RPMI8226 (cell line): Measurements from ENCODE around the gene LYRM4.
A peak's percentile ranks its signal among the peaks of the same experiment; 100 is the strongest.

ENCODE experiments used
- DNase-seq: peaks from one replicate; pipeline ENCODE4 v3.0.0-alpha.2; 2015

The LYRM4 gene

GRCh38 chr6:5091210-5092069, 169.3 kb downstream of the LYRM4 start:
- DNase-seq, result no peak

DNA sequence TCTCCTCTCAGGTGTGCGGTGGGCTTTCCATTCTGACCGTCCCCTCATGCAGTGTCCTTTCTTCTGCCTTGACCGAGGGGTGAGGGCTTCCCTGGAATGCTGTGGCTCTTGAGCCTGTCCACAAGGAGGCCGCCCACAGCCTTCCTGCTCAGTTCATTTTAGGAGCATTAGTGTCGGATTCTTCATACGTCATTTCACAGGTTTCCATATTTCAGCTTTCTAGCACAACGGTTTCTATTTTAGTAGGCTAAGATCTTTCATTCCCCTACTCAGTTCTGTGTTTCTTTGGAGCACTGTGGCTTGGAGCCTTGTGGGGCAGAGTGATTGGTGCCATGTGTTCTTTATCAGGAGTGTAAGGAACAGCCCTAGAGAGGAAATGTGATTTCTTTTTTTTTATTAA, 170.1 kb downstream of the LYRM4 start:
- DNase-seq, result no peak

GRCh38 chr6:5089481-5090438, 171.0 kb downstream of the LYRM4 start:
- no peak for DNase-seq

- DNase-seq, result no peak
These were observed 172.0 kb downstream of the LYRM4 start for GRCh38 chr6:5088780-5089179.

- no peak for DNase-seq
These were observed 173.4 kb downstream of the LYRM4 start for GRCh38 chr6:5087389-5087788.

GRCh38 chr6:5086294-5086890, 174.4 kb downstream of the LYRM4 start:
- no peak for DNase-seq

- DNase-seq, result no peak
These were observed 175.0 kb downstream of the LYRM4 start for GRCh38 chr6:5085648-5086293.

DNA sequence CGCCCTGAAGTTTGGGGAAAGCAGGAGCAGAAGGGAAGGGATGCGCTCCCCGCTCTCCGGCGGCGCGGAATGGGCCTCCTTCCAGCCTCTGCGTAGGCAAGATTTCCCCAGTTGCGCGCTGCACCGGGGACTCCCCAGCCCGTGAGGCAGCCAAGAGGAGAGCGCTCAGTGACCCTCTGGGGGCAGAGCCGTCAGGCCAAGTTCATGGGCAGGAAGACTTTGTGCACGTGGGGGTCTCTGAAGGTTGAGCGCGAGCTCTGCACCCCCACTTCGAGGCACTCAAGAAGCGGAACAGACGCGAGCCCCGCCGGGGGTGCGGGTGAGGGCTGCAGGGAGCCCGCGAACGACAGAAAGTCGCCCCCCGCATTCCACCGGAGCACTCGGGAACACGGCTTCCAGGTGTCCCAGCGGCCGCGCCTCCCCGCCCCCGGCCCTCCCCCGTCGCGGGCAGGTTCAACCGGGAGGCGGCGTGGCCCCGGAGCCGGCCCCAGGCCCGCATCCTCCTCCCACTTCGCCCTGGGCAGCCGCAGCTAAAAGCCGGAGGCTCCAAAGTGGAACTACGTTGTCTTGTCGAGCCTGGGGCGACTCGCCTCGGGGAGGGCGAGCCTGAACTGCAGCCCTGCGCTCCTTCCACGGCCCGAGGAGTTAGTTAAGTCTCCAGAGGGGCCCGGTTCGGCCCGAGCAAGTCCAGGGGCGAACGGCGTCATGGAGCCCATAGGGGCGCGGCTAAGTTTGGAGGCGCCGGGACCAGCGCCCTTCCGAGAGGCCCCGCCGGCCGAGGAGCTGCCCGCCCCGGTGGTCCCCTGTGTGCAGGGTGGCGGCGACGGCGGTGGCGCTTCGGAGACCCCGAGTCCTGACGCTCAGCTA, 175.7 kb downstream of the LYRM4 start, which contains the start of gene PPP1R3G:
Gene PPP1R3G, plus strand, starts transcription at position 561 of the 867 bp plus-strand sequence. Its CDS starts 145 bp downstream, at position 706.
- peak; percentile 47 for DNase-seq

DNA sequence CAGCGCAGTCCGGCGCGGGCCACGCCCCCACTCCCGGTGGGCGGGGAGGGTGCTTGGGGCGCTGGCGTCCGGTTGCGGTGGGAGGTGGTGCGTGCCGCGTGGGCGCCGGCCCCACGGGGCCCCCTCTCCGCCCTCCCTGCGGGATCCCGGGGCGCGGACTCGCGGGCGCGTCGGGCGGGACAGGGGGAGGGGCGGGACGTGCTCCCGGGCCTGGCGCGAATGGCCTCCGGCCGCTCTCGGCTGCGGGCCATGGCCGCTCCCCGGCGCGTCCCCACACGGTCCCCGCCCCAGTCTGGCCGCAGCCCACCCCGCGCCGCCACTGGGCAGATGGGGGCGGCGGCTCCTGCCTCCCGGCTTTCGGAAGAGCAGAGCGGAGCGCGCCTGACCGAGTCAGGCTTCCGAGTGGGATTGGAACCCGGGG, 176.4 kb downstream of the LYRM4 start:
- no peak for DNase-seq

DNA sequence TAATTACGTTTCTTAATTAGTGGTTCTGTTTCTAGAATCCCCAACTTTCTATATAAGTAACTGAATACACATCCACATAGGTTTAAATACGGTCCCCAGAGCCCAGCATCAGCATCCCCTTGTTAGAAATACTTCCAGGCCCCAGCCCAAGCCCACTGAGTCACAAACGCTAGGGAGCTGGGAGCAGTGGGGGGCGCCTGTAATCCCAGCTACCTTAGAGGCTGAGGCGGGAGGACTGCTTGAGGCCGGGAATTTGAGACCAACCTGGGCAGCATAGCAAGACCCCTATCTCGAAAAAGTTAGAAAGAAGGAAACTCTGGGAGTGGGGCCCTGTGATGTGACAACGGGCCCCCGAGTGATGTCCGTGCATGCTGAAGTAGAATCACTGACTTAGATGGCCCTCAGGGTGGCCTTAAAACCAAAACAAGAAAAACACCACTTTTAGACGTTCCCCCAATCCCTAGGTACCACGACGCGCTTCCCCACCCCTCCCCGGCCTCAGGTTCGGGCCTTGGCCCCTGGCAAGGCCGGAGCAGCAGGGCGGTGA, 176.9 kb downstream of the LYRM4 start:
- DNase-seq, result no peak

DNA sequence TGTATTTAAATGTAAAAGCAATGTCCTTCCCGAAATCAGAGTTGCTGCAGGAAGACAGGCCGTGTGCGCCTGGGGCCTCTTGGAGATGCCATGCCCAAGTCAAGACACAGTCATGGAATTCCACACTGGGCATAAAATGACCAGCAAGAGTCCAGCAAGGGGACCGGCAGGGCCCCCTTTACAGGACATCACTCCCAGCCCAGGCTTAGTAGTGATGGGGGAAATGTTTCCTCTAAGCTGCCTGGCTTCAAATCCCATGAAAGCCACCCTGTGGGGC, 177.5 kb downstream of the LYRM4 start:
- no peak for DNase-seq

DNA sequence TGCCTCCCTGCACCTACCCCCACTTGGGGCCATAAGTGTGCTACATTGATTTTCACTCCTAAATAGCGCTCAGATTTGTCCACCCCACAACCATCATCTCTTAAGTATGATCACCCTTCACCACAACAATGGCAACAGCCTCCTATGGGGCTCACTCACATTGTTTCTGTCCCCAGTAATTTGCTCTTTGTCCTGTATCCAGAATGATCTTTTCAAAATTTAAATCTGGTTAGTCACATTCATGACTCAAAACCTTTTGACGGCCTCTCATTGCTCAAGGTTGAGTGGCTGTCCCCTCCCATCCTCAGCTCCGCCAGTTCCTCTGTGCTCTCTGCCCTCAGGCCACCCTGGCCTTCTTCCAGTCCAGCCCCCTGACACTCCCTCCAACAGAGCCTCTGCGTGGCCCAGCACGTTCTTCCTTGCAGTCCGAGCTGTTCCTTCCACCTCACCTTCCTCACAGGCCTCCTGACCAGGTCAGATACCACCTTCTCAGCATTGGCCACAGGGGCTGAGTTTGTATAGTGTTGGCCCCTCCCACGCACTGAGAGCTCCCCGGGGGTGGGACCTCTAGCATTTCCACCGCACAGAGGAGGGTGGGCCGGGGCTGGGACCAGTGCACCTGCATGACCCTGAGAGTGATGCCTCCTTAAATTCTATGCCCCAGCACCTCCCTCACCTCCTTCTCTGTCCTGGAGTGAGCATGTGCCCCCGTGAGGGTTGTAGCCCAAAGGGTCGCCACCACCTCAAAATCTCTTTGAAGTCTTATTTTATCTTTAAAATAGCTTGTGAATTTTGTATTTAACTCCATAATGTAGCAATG, 178.1 kb downstream of the LYRM4 start:
- no peak for DNase-seq

DNA sequence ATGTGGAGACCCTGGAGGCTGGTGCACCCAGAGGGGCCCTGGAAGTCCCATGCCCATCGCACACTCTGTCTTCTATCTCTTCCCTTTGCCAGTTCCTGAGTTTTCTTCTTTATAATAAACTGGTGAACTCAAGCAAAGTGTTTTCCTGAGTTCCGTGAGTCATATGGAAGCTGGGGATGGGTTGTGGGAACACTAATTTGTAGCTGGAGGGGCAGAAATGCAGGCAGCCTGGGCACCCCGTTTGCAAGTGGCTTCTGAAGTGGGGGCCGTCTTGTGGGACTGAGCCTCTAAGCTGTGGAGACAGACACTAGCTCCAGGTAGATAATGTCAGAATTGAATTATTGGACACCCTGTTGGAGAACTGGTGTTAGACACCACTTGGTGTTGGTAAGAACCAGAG, 178.8 kb downstream of the LYRM4 start:
- no peak for DNase-seq

GRCh38 chr6:5081182-5081581, 179.6 kb downstream of the LYRM4 start:
- DNase-seq, result no peak

GRCh38 chr6:5080574-5080973, 180.2 kb downstream of the LYRM4 start:
- no peak for DNase-seq

DNA sequence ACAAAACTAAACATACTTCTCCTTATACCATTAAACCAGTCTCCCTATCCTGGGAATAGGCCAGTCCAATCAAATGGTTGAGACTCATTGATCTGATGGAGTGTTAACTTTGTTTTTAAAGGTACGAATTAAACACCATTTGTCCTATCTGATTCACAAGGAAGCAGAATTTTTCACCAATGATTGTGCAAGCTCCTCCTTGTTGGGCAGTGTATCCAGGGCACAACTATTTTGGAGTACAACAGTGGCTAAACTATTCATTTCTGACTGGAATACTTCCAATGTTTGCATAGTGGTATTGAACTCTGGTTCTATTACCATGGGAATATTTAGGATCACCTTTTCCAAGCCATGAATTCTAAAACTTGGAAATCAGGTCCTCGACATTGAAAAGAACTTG, 181.1 kb downstream of the LYRM4 start:
- no peak for DNase-seq

DNA sequence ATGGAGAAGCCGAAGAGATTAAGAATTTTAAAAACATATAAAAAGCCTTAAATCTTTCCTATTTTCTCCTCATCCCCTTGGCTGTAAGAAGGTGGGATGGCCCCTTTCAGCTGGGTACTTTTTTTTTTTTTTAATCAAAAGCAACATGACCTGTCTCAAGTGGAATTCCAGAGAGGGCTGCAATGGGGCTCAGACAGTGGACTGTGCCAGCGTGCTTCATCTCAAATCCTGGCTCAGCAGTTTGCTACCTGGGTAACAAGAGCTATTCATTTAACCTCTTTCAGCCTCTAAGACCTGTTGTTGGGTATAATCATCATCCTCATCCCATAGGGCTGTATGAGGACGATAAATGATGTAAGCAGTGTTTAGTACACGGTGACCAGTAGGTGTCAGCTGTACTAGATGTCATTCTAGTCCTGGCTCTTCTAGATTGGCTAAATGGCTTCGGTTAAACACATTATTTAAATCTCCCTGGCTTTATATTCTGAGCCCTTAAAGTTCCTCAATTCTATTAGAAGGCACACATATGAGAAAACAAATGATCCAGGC, 182.6 kb downstream of the LYRM4 start:
- no peak for DNase-seq

DNA sequence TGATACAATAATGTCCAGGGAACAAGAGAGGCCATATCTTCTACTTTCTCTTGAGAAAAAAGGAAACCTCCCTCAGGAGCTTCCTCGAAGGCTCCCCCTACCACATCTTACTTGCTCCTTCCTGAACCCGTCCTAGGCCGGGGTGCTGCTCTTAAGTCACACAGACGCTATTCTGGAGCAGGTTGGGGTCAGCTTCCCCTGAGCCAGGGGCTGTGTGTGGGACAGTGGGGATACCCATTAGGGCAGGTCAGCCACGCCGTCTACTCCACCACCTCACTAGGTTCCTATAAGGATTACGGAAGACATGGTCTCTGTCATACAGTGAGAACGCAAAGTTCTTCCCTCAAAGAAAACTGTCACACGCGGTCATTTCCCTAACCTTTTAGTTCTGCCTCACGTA, 183.8 kb downstream of the LYRM4 start:
- DNase-seq, result no peak

GRCh38 chr6:5073992-5074391, 186.8 kb downstream of the LYRM4 start:
- DNase-seq, result no peak

DNA sequence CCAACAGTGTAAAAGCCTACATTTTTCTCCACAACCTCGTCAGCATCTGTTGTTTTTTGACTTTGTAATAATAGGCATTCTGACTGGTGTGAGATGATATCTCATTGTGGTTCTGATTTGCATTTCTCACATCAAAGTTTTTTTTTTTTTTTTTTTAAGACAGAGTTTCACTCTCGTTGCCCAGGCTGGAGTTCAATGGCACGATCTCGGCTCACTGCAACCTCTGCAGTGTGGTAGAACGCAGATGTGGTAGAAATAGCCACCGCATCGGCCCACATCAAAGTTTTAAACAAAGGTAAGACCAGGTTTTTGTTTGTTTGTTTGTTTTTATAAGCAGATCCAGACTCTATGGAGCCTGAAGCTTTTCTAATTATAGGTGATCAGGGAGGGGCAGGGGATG, 188.3 kb downstream of the LYRM4 start:
- DNase-seq, result no peak
